IMR-90 (cell line): ENCODE results near the gene RTN4RL2. TPM values are rescaled to one million over a fixed set of nuclear protein-coding genes. Genes with fewer than 3 reads are reported as not detected.
"Not testable (repeated sequence)": the region's sequence is repeated elsewhere in the genome, so short reads cannot be mapped to it uniquely, and the experiment has no call there.

ENCODE experiments used
- ATAC-seq: fragments of 200-7000 bp; cut with Tn5 transposase; 2 replicates; pipeline ENCODE4 v1.9.1; 2020; ENCODE audit warnings: low read depth, mild to moderate bottlenecking, moderate library complexity
- BruUV-seq: library from RNA; stranded (reverse); fragments of 400-500 nt; replicated peaks from 2 replicates; lab custom pipeline; 2021; lab: Mats Ljungman, UMichigan
- CTCF ChIA-PET: fragments of 300-600 bp; formaldehyde crosslinking; extraction: SDS; loops from one replicate; lab custom pipeline; 2021; ENCODE audit warnings: antibody characterized with exemption; lab: Yijun Ruan, JAX
- POLR2A ChIA-PET: fragments of 300-600 bp; sonication (Branson Sonifier 250); formaldehyde crosslinking; loops from one replicate; lab custom pipeline; 2022; ENCODE audit warnings: antibody characterized with exemption; ENCODE audit not compliant: unreplicated experiment; lab: Charles Lee
- DNase-seq: peaks from one replicate; pipeline ENCODE4 v3.0.0; 2013
- H2AFZ ChIP-seq: replicated peaks from 2 replicates; pipeline ENCODE3; 2013; ENCODE audit warnings: low read length, mild to moderate bottlenecking; ENCODE audit not compliant: poor library complexity
- H2AK5ac ChIP-seq: 2 replicates; pipeline ENCODE4 v1.6.1; 2013; ENCODE audit warnings: low read depth, low read length, inconsistent platforms
- H2AK9ac ChIP-seq: replicated peaks from 2 replicates; pipeline ENCODE3; 2013; ENCODE audit warnings: mild to moderate bottlenecking, low read depth, low read length, moderate library complexity; ENCODE audit not compliant: poor library complexity
- H2BK120ac ChIP-seq: 2 replicates; pipeline ENCODE4 v1.6.1; 2013; ENCODE audit warnings: low read depth, low read length, inconsistent platforms
- H2BK15ac ChIP-seq: 3 replicates; pipeline ENCODE4 v1.6.1; 2013; ENCODE audit warnings: low read depth, low read length, inconsistent platforms
- H2BK20ac ChIP-seq: 2 replicates; pipeline ENCODE4 v1.6.1; 2013; ENCODE audit warnings: low read depth, mild to moderate bottlenecking, inconsistent platforms, low read length, moderate library complexity
- H2BK5ac ChIP-seq: 2 replicates; pipeline ENCODE4 v1.6.1; 2013; ENCODE audit warnings: mild to moderate bottlenecking, low read depth, low read length, inconsistent platforms; ENCODE audit not compliant: poor library complexity, severe bottlenecking
- H3K14ac ChIP-seq: replicated peaks from 2 replicates; pipeline ENCODE4 v1.6.1; 2013; ENCODE audit warnings: low read depth, low read length, inconsistent platforms
- H3K18ac ChIP-seq: 2 replicates; pipeline ENCODE4 v1.6.1; 2013; ENCODE audit warnings: low read depth, low read length, control low read depth
- H3K23ac ChIP-seq: 2 replicates; pipeline ENCODE4 v1.6.1; 2013; ENCODE audit warnings: low read depth, low read length, inconsistent platforms
- H3K27ac ChIP-seq: 2 replicates; pipeline ENCODE4 v1.5.1; 2013; ENCODE audit warnings: mild to moderate bottlenecking, control low read depth, low read length; ENCODE audit not compliant: insufficient read depth
- H3K27me3 ChIP-seq: 2 replicates; pipeline ENCODE4 v1.6.1; 2013; ENCODE audit warnings: low read length; ENCODE audit not compliant: control insufficient read depth, insufficient read depth
- H3K36me3 ChIP-seq: 2 replicates; pipeline ENCODE4 v1.6.1; 2013; ENCODE audit warnings: low read length, mixed read lengths; ENCODE audit not compliant: control insufficient read depth, insufficient read depth
- H3K4ac ChIP-seq: 2 replicates; pipeline ENCODE4 v1.6.1; 2013; ENCODE audit warnings: low read depth, low read length, inconsistent platforms
- H3K4me1 ChIP-seq: 2 replicates; pipeline ENCODE4 v1.6.1; 2013; ENCODE audit warnings: low read length, mixed read lengths; ENCODE audit not compliant: control insufficient read depth, insufficient read depth
- H3K4me2 ChIP-seq: 2 replicates; pipeline ENCODE4 v1.6.1; 2013; ENCODE audit warnings: low read depth, mild to moderate bottlenecking, control low read depth, low read length, moderate library complexity
- H3K4me3 ChIP-seq: 2 replicates; pipeline ENCODE4 v1.5.1; 2013; ENCODE audit warnings: low read depth, mild to moderate bottlenecking, control low read depth, low read length, moderate library complexity; ENCODE audit not compliant: insufficient read depth
- H3K56ac ChIP-seq: 2 replicates; pipeline ENCODE4 v1.6.1; 2013; ENCODE audit warnings: low read length, inconsistent platforms; ENCODE audit not compliant: insufficient read depth; ENCODE audit errors: extremely low read depth
- H3K79me1 ChIP-seq, 2 experiments: 2 replicates each; pipeline ENCODE4 v1.6.1; 2013; ENCODE audit warnings: low read length in 2 of 2, inconsistent platforms in 1 of 2, low read depth in 1 of 2
- H3K9ac ChIP-seq: 2 replicates; pipeline ENCODE4 v1.6.1; 2013; ENCODE audit warnings: low read depth, low read length, control low read depth
- H3K9me1 ChIP-seq: 2 replicates; pipeline ENCODE4 v1.6.1; 2013; ENCODE audit warnings: low read length, inconsistent platforms; ENCODE audit not compliant: insufficient read depth
- H3K9me3 ChIP-seq: 2 replicates; pipeline ENCODE4 v1.6.1; 2013; ENCODE audit warnings: low read length; ENCODE audit not compliant: control insufficient read depth, insufficient read depth
- H4K20me1 ChIP-seq: 2 replicates; pipeline ENCODE4 v1.6.1; 2013; ENCODE audit warnings: low read length, inconsistent platforms; ENCODE audit not compliant: insufficient read depth
- H4K5ac ChIP-seq: 2 replicates; pipeline ENCODE4 v1.6.1; 2013; ENCODE audit warnings: mild to moderate bottlenecking, low read depth, low read length, control low read depth
- H4K8ac ChIP-seq, 2 experiments: 2 replicates each; pipeline ENCODE4 v1.6.1; 2013; ENCODE audit warnings: low read depth in 2 of 2, low read length in 2 of 2, control low read depth in 1 of 2, inconsistent platforms in 1 of 2
- H4K91ac ChIP-seq: 2 replicates; pipeline ENCODE4 v1.6.1; 2013; ENCODE audit warnings: low read depth, low read length, inconsistent platforms; ENCODE audit not compliant: insufficient read depth
- POLR2A ChIP-seq: IDR thresholded peaks from 2 replicates; pipeline ENCODE4 v1.6.1; 2012; ENCODE audit warnings: mild to moderate bottlenecking, low read depth, low read length
- RCOR1 ChIP-seq: IDR thresholded peaks from 2 replicates; pipeline ENCODE4 v1.6.1; 2012; ENCODE audit warnings: mild to moderate bottlenecking, low read length, improper control_type of control experiment; ENCODE audit not compliant: insufficient replicate concordance
- WGBS, 2 experiments: methylation state at CpG; one replicate each; pipeline versions ENCODE4 v1.1.5 to v1.1.7; 2013; ENCODE audit warnings: missing lambda C conversion rate in 2 of 2; ENCODE audit not compliant: insufficient read length in 1 of 2; ENCODE audit errors: extremely low coverage in 2 of 2; 5-methylcytosine and 5-hydroxymethylcytosine counted together
- dilution Hi-C: fragments of 300-500 bp; cut with HindIII; formaldehyde crosslinking; loops from one replicate; pipeline ENCODE4 v1.14.3; 2018; ENCODE audit warnings: low sequenced_read_pairs; ENCODE audit not compliant: unreplicated experiment
- in situ Hi-C: fragments of 300-500 bp; cut with MboI; formaldehyde crosslinking; loops from 3 replicates; pipeline ENCODE4 v1.14.3; 2019; ENCODE audit warnings: low sequenced_read_pairs, inconsistent platforms, mixed read lengths
- intact Hi-C: fragments of 100-400 bp; cut with micrococcal nuclease; formaldehyde crosslinking; loops from 2 replicates; pipeline ENCODE4 v1.10.0; 2022
- polyA plus RNA-seq, 3 experiments: library from polyadenylated mRNA; depleted of rRNA; stranded (reverse); fragments of >200 nt; gene quantifications; 2 replicates each; pipeline ENCODE4 v1.2.3, GENCODE V29; 2012; ENCODE audit warnings: low replicate concordance in 1 of 3
- total RNA-seq: library from RNA; depleted of rRNA; stranded (reverse); fragments of >200 nt; gene quantifications from 2 replicates; pipeline ENCODE4 v1.2.3, GENCODE V29; 2012

RTN4RL2 gene
- total and polyA plus RNA-seq, 2 of the 4 experiments (the other 2 are of a cell fraction), result 1.5 TPM; not detected in 1

- no TSS peak for BruUV-seq
- H3K14ac ChIP-seq, result no peak overlapping the region
- H2BK120ac ChIP-seq, result no peak overlapping the region
- H4K20me1 ChIP-seq, result no peaks in the 10 kb centered on the region
- H3K23ac ChIP-seq, result no peak overlapping the region
- no peak overlapping the region for H3K27ac ChIP-seq
- H4K91ac ChIP-seq, result no peak overlapping the region
- H2BK5ac ChIP-seq, result no peak overlapping the region
- H3K4me3 ChIP-seq, result no peak overlapping the region
- DNase-seq (no peak), ATAC-seq (no peak)
- no peak overlapping the region for H3K18ac ChIP-seq
- H3K56ac ChIP-seq, result no peak overlapping the region
- no peak for TF ChIP-seq RCOR1
- no peak for TF ChIP-seq POLR2A
- no peaks in the 10 kb centered on the region for H3K9me1 ChIP-seq
- no peak overlapping the region for H2BK15ac ChIP-seq
- no peak overlapping the region for H4K8ac ChIP-seq
- H2BK20ac ChIP-seq, result no peak overlapping the region
- H2AK5ac ChIP-seq, result no peak overlapping the region
- dilution Hi-C loops, result no loop called here
- no peak overlapping the region for H3K4ac ChIP-seq
- H3K79me1 ChIP-seq, result no peaks in the 10 kb centered on the region
- H3K9ac ChIP-seq, result no peak overlapping the region
- H3K9me3 ChIP-seq, result no peaks in the 10 kb centered on the region
- no peak overlapping the region for H2AK9ac ChIP-seq
- POLR2A ChIA-PET, result no interaction called here
- no peaks in the 10 kb centered on the region for H3K36me3 ChIP-seq
- in situ Hi-C loops, result no loop called here
- 100% methylated on average over 1 of the region's 9 CpGs; no CpG with 5 or more reads in 1 of the 2 experiments for WGBS, 2 experiments
- H3K27me3 ChIP-seq, result peaks cover 10% of the 10 kb centered on the region
- no peak overlapping the region for H3K4me2 ChIP-seq
- H3K4me1 ChIP-seq, result no peaks in the 10 kb centered on the region
- intact Hi-C loops, result no loop called here
- CTCF ChIA-PET, result no interaction called here
- H4K5ac ChIP-seq, result no peak overlapping the region
- H2AFZ ChIP-seq, result no peak overlapping the region
These were observed 15.8 kb upstream of the RTN4RL2 start for GRCh38 chr11:57444362-57445121.

GRCh38 chr11:57445122-57445394 lies 15.3 kb upstream of the RTN4RL2 start:
- CTCF ChIA-PET, H3K79me1 ChIP-seq, H3K4me3 ChIP-seq, H3K4me2 ChIP-seq, ATAC-seq, DNase-seq, H4K5ac ChIP-seq, H3K56ac ChIP-seq, dilution Hi-C loops, in situ Hi-C loops, H2AK9ac ChIP-seq, H3K14ac ChIP-seq, H3K9me1 ChIP-seq, H2BK120ac ChIP-seq, H3K36me3 ChIP-seq, H2AK5ac ChIP-seq, H3K9me3 ChIP-seq, H4K91ac ChIP-seq, H4K20me1 ChIP-seq, intact Hi-C loops, H3K4ac ChIP-seq, H3K27ac ChIP-seq, POLR2A ChIA-PET, H4K8ac ChIP-seq, H3K23ac ChIP-seq, H3K4me1 ChIP-seq, H3K18ac ChIP-seq, H2BK20ac ChIP-seq, H3K9ac ChIP-seq, H2BK15ac ChIP-seq, H2BK5ac ChIP-seq, H2AFZ ChIP-seq, BruUV-seq: not testable (repeated sequence)
- 80% methylated on average over 3 of the region's 9 CpGs; no CpG with 5 or more reads in 1 of the 2 experiments for WGBS, 2 experiments
- H3K27me3 ChIP-seq, result peaks cover 11% of the 10 kb centered on the region
